ENCODE measurements around the gene CHST11. TPM values are rescaled to one million over a fixed set of nuclear protein-coding genes. Genes with fewer than 3 reads are reported as not detected.

The CHST11 gene
- total and polyA plus RNA-seq, 9 of the 15 experiments (the other 6 are each of a cell fraction or from before 2014, with no cell fraction given), result 2.3 to 38.7 (median 15.0) TPM

DNA sequence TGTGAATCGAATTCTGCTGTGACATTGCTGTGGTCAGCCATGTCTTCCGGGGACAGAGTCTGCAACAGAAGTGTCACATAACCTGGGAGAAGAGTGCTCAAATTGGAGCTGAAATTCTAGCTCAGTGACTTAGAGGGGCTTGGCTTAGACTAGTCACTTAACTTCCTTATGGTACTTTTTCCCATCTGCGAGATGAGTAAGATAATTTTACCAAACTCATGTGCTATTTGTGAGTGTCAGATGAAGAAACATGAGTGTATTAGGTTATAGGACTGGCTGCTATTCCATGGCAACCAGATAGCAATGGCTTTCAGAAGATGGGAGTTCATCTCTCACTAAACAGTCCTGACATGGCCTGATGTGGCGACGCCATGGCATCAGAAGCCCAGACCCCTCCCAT lies 104.1 kb downstream of the CHST11 start:
- peaks cover 28% of the 10 kb centered on the region for H3K79me2 ChIP-seq (ENCODE audit: control insufficient read depth, insufficient read depth, low read length)
- no peak overlapping the region for H3K27ac ChIP-seq (ENCODE audit: extremely low read depth, low read depth, low read length)
- no peaks in the 10 kb centered on the region for H4K20me1 ChIP-seq (replicated peaks; ENCODE audit: control insufficient read depth, insufficient read depth, low read length)
- peaks cover 5% of the 10 kb centered on the region; the same call in 2 of the 3 replicates for H3K36me3 ChIP-seq (ENCODE audit: control insufficient read depth, insufficient read depth, low read length)
- in situ Hi-C loops (cut with MboI) (no loop called here), intact Hi-C loops (cut with micrococcal nuclease) (no loop called here)
- TF ChIP-seq, protein P1, sequence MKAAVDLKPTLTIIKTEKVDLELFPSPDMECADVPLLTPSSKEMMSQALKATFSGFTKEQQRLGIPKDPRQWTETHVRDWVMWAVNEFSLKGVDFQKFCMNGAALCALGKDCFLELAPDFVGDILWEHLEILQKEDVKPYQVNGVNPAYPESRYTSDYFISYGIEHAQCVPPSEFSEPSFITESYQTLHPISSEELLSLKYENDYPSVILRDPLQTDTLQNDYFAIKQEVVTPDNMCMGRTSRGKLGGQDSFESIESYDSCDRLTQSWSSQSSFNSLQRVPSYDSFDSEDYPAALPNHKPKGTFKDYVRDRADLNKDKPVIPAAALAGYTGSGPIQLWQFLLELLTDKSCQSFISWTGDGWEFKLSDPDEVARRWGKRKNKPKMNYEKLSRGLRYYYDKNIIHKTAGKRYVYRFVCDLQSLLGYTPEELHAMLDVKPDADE (conservative IDR thresholded peaks at IDR 0.05; ENCODE audit: control insufficient read depth, low read depth, low read length), result no peak
- TF ChIP-seq RBM34 (IDR thresholded peaks at IDR 0.05; ENCODE audit: borderline replicate concordance, insufficient read depth, low read length) (no peak), SRSF9 (IDR thresholded peaks at IDR 0.05; ENCODE audit: borderline replicate concordance, low read depth, low read length) (no peak), RFX1 (IDR thresholded peaks at IDR 0.05) (0 out of 2 replicates have a peak, but pooled peaks have one; percentile 8), ZNF143 (CRISPR knock-in tag; IDR thresholded peaks at IDR 0.05) (no peak), SREBF1 (IDR thresholded peaks at IDR 0.05; ENCODE audit: borderline replicate concordance, low read depth, low read length) (no peak), FOXP1 (CRISPR knock-in tag; IDR thresholded peaks at IDR 0.05) (no peak), CHD2 (IDR thresholded peaks at IDR 0.05; ENCODE audit: low read depth, low read length) (no peak)
- peaks cover 0 to 4% of the 10 kb centered on the region in 2 experiments; a peak in 2 of 5 replicates for H3K4me1 ChIP-seq (replicated peaks in 1 of 2; ENCODE audit: control insufficient read depth in 2 of 2, insufficient read depth in 2 of 2, low read length in 2 of 2)
- ATAC-seq (peak; percentile 38; the same call in 2 of the 3 replicates), FAIRE-seq (no peak), DNase-seq (ENCODE audit: extremely low read depth in 1 of 4, low spot score in 3 of 4) (no peak)
- no peak overlapping the region for H3K4me2 ChIP-seq (ENCODE audit: insufficient read depth, low read length)
- no TSS peak for BruUV-seq (replicated peaks)
- CTCF ChIA-PET (ENCODE audit: low intra/inter-chr PET ratio), result no interaction called here
- H3K27me3 ChIP-seq (ENCODE audit: control insufficient read depth in 2 of 2, insufficient read depth in 2 of 2, low read length in 2 of 2), result no peaks in the 10 kb centered on the region
- H3K4me3 ChIP-seq, result no peak overlapping the region
- peaks cover 8% of the 10 kb centered on the region for H3K9me3 ChIP-seq (replicated peaks; ENCODE audit: control insufficient read depth, insufficient read depth, low read depth, low read length)
- H3K9me1 ChIP-seq (ENCODE audit: control insufficient read depth, insufficient read depth, low read length), result peaks cover 3% of the 10 kb centered on the region
- POLR2A ChIA-PET, result interaction anchor here (1.2 kb wide), 1 partner anchor 15 kb away, joined by 3 read pairs; no protein-coding TSS in a partner anchor
- 64% methylated on average over 5 of the region's 5 CpGs for WGBS (ENCODE audit: insufficient coverage, low coverage, missing lambda C conversion rate)
- H2AFZ ChIP-seq (ENCODE audit: low read depth, low read length), result no peak overlapping the region
- H3K9ac ChIP-seq (ENCODE audit: insufficient read depth in 1 of 2, low read depth in 2 of 2, low read length in 2 of 2), result no peak overlapping the region
